GM12878 (cell line): Measurements from ENCODE around the gene ADAMTS16. TPM values are rescaled to one million over a fixed set of nuclear protein-coding genes. Genes with fewer than 3 reads are reported as not detected.

Experiments used
- ATAC-seq: fragments of 200-7000 bp; cut with Tn5 transposase; 3 replicates; pipeline ENCODE4 v1.9.1; 2020; ENCODE audit warnings: mild to moderate bottlenecking, moderate library complexity
- BruUV-seq: library from RNA; stranded (reverse); fragments of 400-500 nt; replicated peaks from 2 replicates; lab custom pipeline; 2021; lab: Mats Ljungman, UMichigan
- CTCF ChIA-PET: fragments of 300-600 bp; sonication (Branson Sonifier 250); formaldehyde crosslinking; extraction: SDS; loops from one replicate; lab custom pipeline; 2021; ENCODE audit warnings: inconsistent platforms; lab: Yijun Ruan, JAX
- POLR2A ChIA-PET: fragments of 350-600 bp; formaldehyde crosslinking; extraction: SDS; loops from one replicate; lab custom pipeline; 2021; ENCODE audit warnings: inconsistent platforms; lab: Charles Lee
- RAD21 ChIA-PET: fragments of 300-600 bp; sonication (Branson Sonifier 250); formaldehyde crosslinking; loops from one replicate; lab custom pipeline; 2023; ENCODE audit warnings: antibody characterized with exemption; ENCODE audit not compliant: unreplicated experiment; lab: Charles Lee
- SMC1A ChIA-PET: fragments of 300-600 bp; sonication (Branson Sonifier 250); formaldehyde crosslinking; loops from one replicate; lab custom pipeline; 2023; ENCODE audit not compliant: unreplicated experiment, uncharacterized antibody; lab: Charles Lee
- DNase-seq: peaks from one replicate; pipeline ENCODE4 v3.0.0-alpha.2; 2011; ENCODE audit warnings: low read depth, low spot score
- FAIRE-seq: peaks from 3 replicates; lab custom pipeline; 2011; peaks lifted over from hg19 to GRCh38; lab: Jason Lieb, UNC
- H2AFZ ChIP-seq: 2 replicates; pipeline ENCODE4 v1.6.0; 2011; ENCODE audit warnings: low read depth, low read length, control low read depth; ENCODE audit not compliant: control insufficient read depth
- H3K27ac ChIP-seq: 2 replicates; pipeline ENCODE4 v1.5.1; 2011; ENCODE audit warnings: control low read depth; ENCODE audit not compliant: control insufficient read depth, insufficient read depth
- H3K27me3 ChIP-seq, 2 experiments: replicated peaks in 1 of 2; 2 replicates each; pipeline versions ENCODE4 v1.6.0 to v1.6.1; 2011; ENCODE audit warnings: low read length in 1 of 2; ENCODE audit not compliant: control insufficient read depth in 2 of 2, insufficient read depth in 2 of 2
- H3K36me3 ChIP-seq, 2 experiments: 2 replicates each; pipeline ENCODE4 v1.5.1; 2011; ENCODE audit warnings: low read length in 1 of 2; ENCODE audit not compliant: control insufficient read depth in 2 of 2, insufficient read depth in 2 of 2
- H3K4me1 ChIP-seq: 2 replicates; pipeline ENCODE4 v1.6.1; 2011; ENCODE audit warnings: mild to moderate bottlenecking, low read length, moderate library complexity, mixed read lengths; ENCODE audit not compliant: control insufficient read depth, insufficient read depth
- H3K4me2 ChIP-seq: 2 replicates; pipeline ENCODE4 v1.6.0; 2011; ENCODE audit warnings: control low read depth; ENCODE audit not compliant: control insufficient read depth, insufficient read depth
- H3K4me3 ChIP-seq: fragments of 200-600 bp; sonication (generic); 2 replicates; pipeline ENCODE4 v1.5.1; 2016
- H3K79me2 ChIP-seq: 2 replicates; pipeline ENCODE4 v1.6.0; 2011; ENCODE audit warnings: low read length; ENCODE audit not compliant: control insufficient read depth, insufficient read depth
- H3K9ac ChIP-seq: 2 replicates; pipeline ENCODE4 v1.8.0; 2011; ENCODE audit warnings: low read length, control low read depth, mixed read lengths; ENCODE audit not compliant: control insufficient read depth, insufficient read depth
- H3K9me3 ChIP-seq: replicated peaks from 3 replicates; pipeline ENCODE4 v1.5.1; 2011; ENCODE audit warnings: mild to moderate bottlenecking, low read length; ENCODE audit not compliant: control insufficient read depth, insufficient read depth
- H4K20me1 ChIP-seq: 2 replicates; pipeline ENCODE4 v1.6.0; 2011; ENCODE audit not compliant: control insufficient read depth, insufficient read depth
- ATF7 ChIP-seq: fragments of 450-650 bp; IDR thresholded peaks from 2 replicates; pipeline ENCODE4 v1.6.1; 2016; ENCODE audit warnings: low read depth, mild to moderate bottlenecking
- BMI1 ChIP-seq: fragments of 450-650 bp; IDR thresholded peaks from 2 replicates; pipeline ENCODE4 v1.6.1; 2016; ENCODE audit warnings: mild to moderate bottlenecking, moderate library complexity, borderline replicate concordance
- CHD2 ChIP-seq: IDR thresholded peaks from 2 replicates; pipeline ENCODE4 v1.6.1; 2011; ENCODE audit warnings: low read depth, low read length, improper control_type of control experiment, borderline replicate concordance
- CTCF ChIP-seq, 3 experiments: IDR thresholded peaks in 2 of 3; conservative IDR thresholded peaks in 1 of 3; 2 replicates each; pipeline ENCODE4 v1.5.1; 2011; ENCODE audit warnings: low read depth in 3 of 3, low read length in 3 of 3, mild to moderate bottlenecking in 3 of 3, control low read depth in 2 of 3, moderate library complexity in 2 of 3, inconsistent platforms in 1 of 3, mixed read lengths in 1 of 3; ENCODE audit not compliant: control insufficient read depth in 2 of 3, insufficient read depth in 1 of 3; ENCODE audit errors: extremely low read depth in 1 of 3
- EP300 ChIP-seq, 2 experiments: fragments of 150-350 bp in 1 of 2; IDR thresholded peaks; 2 replicates each; pipeline ENCODE4 v1.6.1; 2011 to 2012; ENCODE audit warnings: low read depth in 2 of 2, low read length in 2 of 2, borderline replicate concordance in 1 of 2, improper control_type of control experiment in 1 of 2, inconsistent platforms in 1 of 2; ENCODE audit not compliant: control insufficient read depth in 1 of 2
- JUNB ChIP-seq: IDR thresholded peaks from 2 replicates; pipeline ENCODE4 v1.6.1; 2016; ENCODE audit warnings: antibody characterized with exemption, mild to moderate bottlenecking
- KDM1A ChIP-seq: fragments of 200-600 bp; sonication (generic); IDR thresholded peaks from 2 replicates; pipeline ENCODE4 v1.6.1; 2016; ENCODE audit warnings: borderline replicate concordance
- LARP7 ChIP-seq: fragments of 450-650 bp; IDR thresholded peaks from 2 replicates; pipeline ENCODE4 v1.6.1; 2017; ENCODE audit warnings: mild to moderate bottlenecking
- NBN ChIP-seq: fragments of 450-650 bp; IDR thresholded peaks from 2 replicates; pipeline ENCODE4 v1.6.1; 2016
- NKRF ChIP-seq: fragments of 450-650 bp; conservative IDR thresholded peaks from 2 replicates; pipeline ENCODE4 v1.6.1; 2017; ENCODE audit warnings: mild to moderate bottlenecking, moderate library complexity
- NRF1 ChIP-seq: conservative IDR thresholded peaks from 2 replicates; pipeline ENCODE4 v1.6.1; 2011; ENCODE audit warnings: mild to moderate bottlenecking, low read depth, low read length, improper control_type of control experiment
- RCOR1 ChIP-seq: conservative IDR thresholded peaks from 2 replicates; pipeline ENCODE4 v1.6.1; 2012; ENCODE audit warnings: low read depth, low read length, improper control_type of control experiment
- SIX5 ChIP-seq: IDR thresholded peaks from 2 replicates; pipeline ENCODE4 v1.6.1; 2011; ENCODE audit warnings: mild to moderate bottlenecking, low read depth, low read length, moderate library complexity; ENCODE audit not compliant: severe bottlenecking
- SKIL ChIP-seq: fragments of 450-650 bp; IDR thresholded peaks from 2 replicates; pipeline ENCODE4 v1.6.1; 2017; ENCODE audit warnings: mild to moderate bottlenecking, low read depth, inconsistent platforms; ENCODE audit not compliant: poor library complexity, severe bottlenecking
- SPI1 ChIP-seq: IDR thresholded peaks from 2 replicates; pipeline ENCODE4 v1.6.1; 2011; ENCODE audit warnings: low read depth, mild to moderate bottlenecking, low read length, moderate library complexity, borderline replicate concordance; ENCODE audit not compliant: insufficient read depth
- SREBF2 ChIP-seq: IDR thresholded peaks from 2 replicates; pipeline ENCODE4 v1.6.1; 2012; ENCODE audit warnings: mild to moderate bottlenecking, low read length
- TAF1 ChIP-seq: IDR thresholded peaks from 2 replicates; pipeline ENCODE4 v1.6.1; 2011; ENCODE audit warnings: mild to moderate bottlenecking, low read depth, low read length, borderline replicate concordance
- USF1 ChIP-seq: IDR thresholded peaks from 2 replicates; pipeline ENCODE4 v1.6.1; 2011; ENCODE audit warnings: borderline replicate concordance, low read depth, mild to moderate bottlenecking, moderate library complexity, mixed read lengths, low read length; ENCODE audit not compliant: insufficient read depth; ENCODE audit errors: extremely low read length
- YY1 ChIP-seq: IDR thresholded peaks from 2 replicates; pipeline ENCODE4 v1.6.1; 2011; ENCODE audit warnings: low read depth, mild to moderate bottlenecking, low read length
- WGBS: methylation state at CpG from one replicate; pipeline ENCODE4 v1.1.6; 2016; ENCODE audit warnings: low lambda C conversion rate; ENCODE audit not compliant: insufficient replicate concordance, insufficient coverage; ENCODE audit errors: missing lambda C conversion rate; 5-methylcytosine and 5-hydroxymethylcytosine counted together
- in situ Hi-C: fragments of 300-500 bp; cut with MboI; formaldehyde crosslinking; loops from 9 replicates; pipeline ENCODE4 v1.14.3; 2018; ENCODE audit warnings: mixed read lengths
- intact Hi-C: fragments of 100-400 bp; cut with micrococcal nuclease; formaldehyde crosslinking; loops from one replicate; pipeline ENCODE4 v1.14.2; 2022; ENCODE audit not compliant: unreplicated experiment
- polyA plus RNA-seq, 11 experiments: library from polyadenylated mRNA; depleted of rRNA in 4 of 11; unstranded in 6 of 11; stranded (reverse) in 5 of 11; fragments of >200 nt; fragmentation: Nextera tagmentation in 4 of 11; fragmentation: Illumina TruSeq in 1 of 11; extraction: Ambion mirVana in 4 of 11; extraction: Trizol in 1 of 11; gene quantifications; 1 replicate in 1 of 11; 2 replicates in 10 of 11; pipeline versions ENCODE4 v1.2.1 to v1.2.3, GENCODE V29; 2011 to 2016; ENCODE audit warnings: inconsistent platforms in 2 of 11, missing spikeins in 2 of 11, low read depth in 1 of 11
- total RNA-seq, 4 experiments: library from RNA; depleted of rRNA in 3 of 4; stranded (reverse); fragments of >200 nt in 3 of 4; fragmentation: Illumina TruSeq in 1 of 4; extraction: Trizol in 1 of 4; gene quantifications; 2 replicates each; pipeline versions ENCODE4 v1.2.1 to v1.2.3, GENCODE V29; 2013 to 2021

The ADAMTS16 gene
- total and polyA plus RNA-seq, 10 of the 15 experiments (the other 5 are each of a cell fraction or from before 2014, with no cell fraction given) = 0.04 TPM; not detected in 9

- RAD21 ChIA-PET = no interaction called here
- BruUV-seq = no TSS peak
- in situ Hi-C loops (no loop called here), intact Hi-C loops (no loop called here)
- no peaks in the 10 kb centered on the region for H3K4me1 ChIP-seq
- no peak for DNase-seq
- no peak overlapping the region for H3K4me3 ChIP-seq
- CTCF ChIA-PET = no interaction called here
- no peaks in the 10 kb centered on the region for H3K9me3 ChIP-seq
- H3K27me3 ChIP-seq = no peaks in the 10 kb centered on the region
- SMC1A ChIA-PET = interaction anchor here (1.0 to 1.1 kb wide), 2 partner anchors 21 to 59 kb away, joined by 3 read pairs; no protein-coding TSS in a partner anchor
- H2AFZ ChIP-seq = no peak overlapping the region
- FAIRE-seq = no peak
- TF ChIP-seq TAF1 (no peak), USF1 (no peak), YY1 (no peak), NRF1 (no peak), EP300 (IDR thresholded peaks at IDR 0.05; ENCODE audit: borderline replicate concordance in 1 of 2, control insufficient read depth in 1 of 2, low read depth in 2 of 2, low read length in 2 of 2) (no peak), KDM1A (no peak), SPI1 (no peak), CTCF (IDR thresholded peaks at IDR 0.05 in 2 of 3, conservative IDR thresholded peaks at IDR 0.05 in 1 of 3; ENCODE audit: control insufficient read depth in 2 of 3, extremely low read depth in 1 of 3, insufficient read depth in 1 of 3, low read depth in 3 of 3, low read length in 3 of 3) (no peak), ATF7 (no peak), RCOR1 (no peak), CHD2 (no peak), NKRF (no peak), SREBF2 (no peak), LARP7 (no peak), NBN (no peak), BMI1 (no peak), SKIL (no peak), JUNB (no peak), SIX5 (no peak)
- H4K20me1 ChIP-seq = no peaks in the 10 kb centered on the region
- no peak overlapping the region for H3K4me2 ChIP-seq
- no peaks in the 10 kb centered on the region for H3K36me3 ChIP-seq
- POLR2A ChIA-PET = no interaction called here
- WGBS = 12% methylated on average over 3 of the region's 3 CpGs
- H3K9ac ChIP-seq = no peak overlapping the region
- H3K27ac ChIP-seq = no peak overlapping the region
- H3K79me2 ChIP-seq = no peaks in the 10 kb centered on the region
- no peak for ATAC-seq
Observed at GRCh38 chr5:5124231-5124630, 15.9 kb upstream of the ADAMTS16 start.
